ENCODE measurements around the gene ST6GALNAC2.
"Not testable (repeated sequence)": the region's sequence is repeated elsewhere in the genome, so short reads cannot be mapped to it uniquely, and the experiment has no call there.

ST6GALNAC2 gene

GRCh38 chr17:76560036-76560876, 25.4 kb downstream of the ST6GALNAC2 start:
- in situ Hi-C loops (cut with MboI; ENCODE audit: low pct_unique_long_range_greater_than_20kb, low sequenced_read_pairs), result no loop called here
- no peak for DNase-seq

- in situ Hi-C loops (cut with MboI; ENCODE audit: low pct_unique_long_range_greater_than_20kb, low sequenced_read_pairs); DNase-seq: not testable (repeated sequence)
Observed at GRCh38 chr17:76559460-76559859, 26.2 kb downstream of the ST6GALNAC2 start.

- in situ Hi-C loops (cut with MboI; ENCODE audit: low pct_unique_long_range_greater_than_20kb, low sequenced_read_pairs), result no loop called here
Observed at GRCh38 chr17:76558198-76559095, 27.2 kb downstream of the ST6GALNAC2 start.

GRCh38 chr17:76557368-76558197, 28.1 kb downstream of the ST6GALNAC2 start:
- peak; percentile 98 for DNase-seq
- in situ Hi-C loops (cut with MboI; ENCODE audit: low pct_unique_long_range_greater_than_20kb, low sequenced_read_pairs), result no loop called here

More at GRCh38 chr17:76558198-76559095, 27.2 kb downstream of the ST6GALNAC2 start:
- peak; percentile 48 for DNase-seq

GRCh38 chr17:76556765-76557367, 28.8 kb downstream of the ST6GALNAC2 start:
- peak; percentile 61 for DNase-seq
- in situ Hi-C loops (cut with MboI; ENCODE audit: low pct_unique_long_range_greater_than_20kb, low sequenced_read_pairs), result no loop called here

- no peak for DNase-seq
- in situ Hi-C loops (cut with MboI; ENCODE audit: low pct_unique_long_range_greater_than_20kb, low sequenced_read_pairs), result no loop called here
Observed at GRCh38 chr17:76554131-76554530, 31.5 kb downstream of the ST6GALNAC2 start.

GRCh38 chr17:76553178-76553908, 32.3 kb downstream of the ST6GALNAC2 start:
- peak; percentile 63 for DNase-seq
- in situ Hi-C loops (cut with MboI; ENCODE audit: low pct_unique_long_range_greater_than_20kb, low sequenced_read_pairs), result no loop called here

GRCh38 chr17:76551685-76552084, 34.0 kb downstream of the ST6GALNAC2 start:
- DNase-seq, result no peak
- in situ Hi-C loops (cut with MboI; ENCODE audit: low pct_unique_long_range_greater_than_20kb, low sequenced_read_pairs), result no loop called here

- DNase-seq, result peak; percentile 84
- in situ Hi-C loops (cut with MboI; ENCODE audit: low pct_unique_long_range_greater_than_20kb, low sequenced_read_pairs), result no loop called here
Observed at GRCh38 chr17:76550712-76551615, 34.7 kb downstream of the ST6GALNAC2 start.

GRCh38 chr17:76549539-76549938, 36.1 kb downstream of the ST6GALNAC2 start:
- no peak for DNase-seq
- in situ Hi-C loops (cut with MboI; ENCODE audit: low pct_unique_long_range_greater_than_20kb, low sequenced_read_pairs), result no loop called here

- in situ Hi-C loops (cut with MboI; ENCODE audit: low pct_unique_long_range_greater_than_20kb, low sequenced_read_pairs), result no loop called here
- DNase-seq, result no peak
Observed at GRCh38 chr17:76549215-76549518, 36.5 kb downstream of the ST6GALNAC2 start.

GRCh38 chr17:76548378-76549214, 37.1 kb downstream of the ST6GALNAC2 start:
- in situ Hi-C loops (cut with MboI; ENCODE audit: low pct_unique_long_range_greater_than_20kb, low sequenced_read_pairs), result no loop called here
- DNase-seq, result no peak

GRCh38 chr17:76547642-76548202, 37.9 kb downstream of the ST6GALNAC2 start:
- no peak for DNase-seq
- in situ Hi-C loops (cut with MboI; ENCODE audit: low pct_unique_long_range_greater_than_20kb, low sequenced_read_pairs), result no loop called here

GRCh38 chr17:76547183-76547641, 38.4 kb downstream of the ST6GALNAC2 start:
- in situ Hi-C loops (cut with MboI; ENCODE audit: low pct_unique_long_range_greater_than_20kb, low sequenced_read_pairs), result no loop called here

GRCh38 chr17:76546556-76547182, 39.0 kb downstream of the ST6GALNAC2 start:
- in situ Hi-C loops (cut with MboI; ENCODE audit: low pct_unique_long_range_greater_than_20kb, low sequenced_read_pairs), result no loop called here
- no peak for DNase-seq

More at GRCh38 chr17:76547183-76547641, 38.4 kb downstream of the ST6GALNAC2 start:
- DNase-seq, result peak; percentile 74
